ENCODE data around the gene CYP1B1. TPM values are rescaled to one million over a fixed set of nuclear protein-coding genes. Genes with fewer than 3 reads are reported as not detected.
"Not testable (repeated sequence)": the region's sequence is repeated elsewhere in the genome, so short reads cannot be mapped to it uniquely, and the experiment has no call there.

Gene CYP1B1
- 3.0 and 5.5 TPM in 2 replicates for total RNA-seq (2014; rRNA removed; shearing (Covaris generic); ENCODE audit: low replicate concordance)

- DNase-seq (ENCODE audit: low read depth): no peak
- in situ Hi-C loops (cut with HindIII; ENCODE audit: low pct_unique_long_range_greater_than_20kb, low sequenced_read_pairs): no loop called here
Measured at GRCh38 chr2:38075507-38076151, at the start of gene CYP1B1. Gene CYP1B1 (minus strand): TSS chr2:38076151. CDS start chr2:38075388, 763 bp downstream.

- no peak for DNase-seq (ENCODE audit: low read depth)
- in situ Hi-C loops (cut with HindIII; ENCODE audit: low pct_unique_long_range_greater_than_20kb, low sequenced_read_pairs): no loop called here
Measured at GRCh38 chr2:38125007-38125406, 49.1 kb upstream of the CYP1B1 start.

- in situ Hi-C loops (cut with HindIII; ENCODE audit: low pct_unique_long_range_greater_than_20kb, low sequenced_read_pairs): no loop called here
- no peak for DNase-seq (ENCODE audit: low read depth)
Measured at GRCh38 chr2:38123911-38124310, 48.0 kb upstream of the CYP1B1 start.

- in situ Hi-C loops (cut with HindIII; ENCODE audit: low pct_unique_long_range_greater_than_20kb, low sequenced_read_pairs): no loop called here
- no peak for DNase-seq (ENCODE audit: low read depth)
Measured at GRCh38 chr2:38122344-38122743, 46.4 kb upstream of the CYP1B1 start.

GRCh38 chr2:38121481-38121880, 45.5 kb upstream of the CYP1B1 start:
- no peak for DNase-seq (ENCODE audit: low read depth)
- in situ Hi-C loops (cut with HindIII; ENCODE audit: low pct_unique_long_range_greater_than_20kb, low sequenced_read_pairs): no loop called here

- no peak for DNase-seq (ENCODE audit: low read depth)
- in situ Hi-C loops (cut with HindIII; ENCODE audit: low pct_unique_long_range_greater_than_20kb, low sequenced_read_pairs): no loop called here
Measured at GRCh38 chr2:38120829-38121228, 44.9 kb upstream of the CYP1B1 start.

GRCh38 chr2:38120264-38120592, 44.3 kb upstream of the CYP1B1 start:
- no peak for DNase-seq (ENCODE audit: low read depth)
- in situ Hi-C loops (cut with HindIII; ENCODE audit: low pct_unique_long_range_greater_than_20kb, low sequenced_read_pairs): no loop called here

- no peak for DNase-seq (ENCODE audit: low read depth)
- in situ Hi-C loops (cut with HindIII; ENCODE audit: low pct_unique_long_range_greater_than_20kb, low sequenced_read_pairs): no loop called here
Measured at GRCh38 chr2:38116762-38117161, 40.8 kb upstream of the CYP1B1 start.

GRCh38 chr2:38115216-38116032, 39.5 kb upstream of the CYP1B1 start:
- in situ Hi-C loops (cut with HindIII; ENCODE audit: low pct_unique_long_range_greater_than_20kb, low sequenced_read_pairs): no loop called here
- peak; percentile 82 for DNase-seq (ENCODE audit: low read depth)

- in situ Hi-C loops (cut with HindIII; ENCODE audit: low pct_unique_long_range_greater_than_20kb, low sequenced_read_pairs): no loop called here
- no peak for DNase-seq (ENCODE audit: low read depth)
Measured at GRCh38 chr2:38113981-38114708, 38.2 kb upstream of the CYP1B1 start.

- in situ Hi-C loops (cut with HindIII; ENCODE audit: low pct_unique_long_range_greater_than_20kb, low sequenced_read_pairs): no loop called here
Measured at GRCh38 chr2:38113051-38113450, 37.1 kb upstream of the CYP1B1 start.

GRCh38 chr2:38111350-38111749, 35.4 kb upstream of the CYP1B1 start:
- in situ Hi-C loops (cut with HindIII; ENCODE audit: low pct_unique_long_range_greater_than_20kb, low sequenced_read_pairs); DNase-seq (ENCODE audit: low read depth): not testable (repeated sequence)

More at GRCh38 chr2:38113051-38113450, 37.1 kb upstream of the CYP1B1 start:
- DNase-seq (ENCODE audit: low read depth): no peak

GRCh38 chr2:38109732-38110181, 33.8 kb upstream of the CYP1B1 start:
- DNase-seq (ENCODE audit: low read depth): peak; percentile 82
- in situ Hi-C loops (cut with HindIII; ENCODE audit: low pct_unique_long_range_greater_than_20kb, low sequenced_read_pairs): no loop called here

GRCh38 chr2:38108907-38109731, 33.2 kb upstream of the CYP1B1 start:
- no peak for DNase-seq (ENCODE audit: low read depth)
- in situ Hi-C loops (cut with HindIII; ENCODE audit: low pct_unique_long_range_greater_than_20kb, low sequenced_read_pairs): no loop called here

- no peak for DNase-seq (ENCODE audit: low read depth)
- in situ Hi-C loops (cut with HindIII; ENCODE audit: low pct_unique_long_range_greater_than_20kb, low sequenced_read_pairs): no loop called here
Measured at GRCh38 chr2:38107738-38108410, 31.9 kb upstream of the CYP1B1 start.

GRCh38 chr2:38106405-38107094, 30.6 kb upstream of the CYP1B1 start:
- in situ Hi-C loops (cut with HindIII; ENCODE audit: low pct_unique_long_range_greater_than_20kb, low sequenced_read_pairs): no loop called here
- peak; percentile 30 for DNase-seq (ENCODE audit: low read depth)

- in situ Hi-C loops (cut with HindIII; ENCODE audit: low pct_unique_long_range_greater_than_20kb, low sequenced_read_pairs): no loop called here
- DNase-seq (ENCODE audit: low read depth): no peak
Measured at GRCh38 chr2:38105922-38106321, 30.0 kb upstream of the CYP1B1 start.
